B cell (primary cell): ENCODE results near the gene CETP.

Source experiments
- EZH2 ChIP-seq: IDR thresholded peaks from 2 replicates; pipeline ENCODE4 v1.6.1; 2012; ENCODE audit warnings: borderline replicate concordance, low read depth, mild to moderate bottlenecking, moderate library complexity, low read length; ENCODE audit not compliant: insufficient read depth, poor library complexity, severe bottlenecking
- TF ChIP-seq, protein P1 (sequence below): fragments of 200-600 bp; IDR thresholded peaks from one replicate; pipeline ENCODE4 v1.8.0; 2022; ENCODE audit warnings: antibody characterized with exemption, mild to moderate bottlenecking

DNA sequence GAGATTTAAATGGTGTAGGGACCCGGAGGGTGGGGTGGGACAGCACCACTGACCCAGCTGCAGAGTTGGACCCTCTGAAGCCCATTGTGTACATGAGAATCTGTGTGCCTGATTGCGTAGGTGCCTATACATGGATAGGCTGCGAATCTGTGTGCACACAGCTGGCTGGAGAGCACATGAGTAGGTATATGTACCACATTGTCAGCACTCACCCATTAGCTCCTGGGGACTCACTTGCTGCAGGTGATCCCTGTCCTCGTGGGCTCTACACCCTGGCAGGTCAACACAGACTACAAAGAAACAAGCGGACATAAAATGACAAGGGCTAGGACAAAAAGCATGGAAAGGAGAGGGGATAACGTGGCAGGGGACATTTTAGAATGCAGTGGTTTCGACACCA is 11.3 kb upstream of the CETP start:
- TF ChIP-seq, protein P1, sequence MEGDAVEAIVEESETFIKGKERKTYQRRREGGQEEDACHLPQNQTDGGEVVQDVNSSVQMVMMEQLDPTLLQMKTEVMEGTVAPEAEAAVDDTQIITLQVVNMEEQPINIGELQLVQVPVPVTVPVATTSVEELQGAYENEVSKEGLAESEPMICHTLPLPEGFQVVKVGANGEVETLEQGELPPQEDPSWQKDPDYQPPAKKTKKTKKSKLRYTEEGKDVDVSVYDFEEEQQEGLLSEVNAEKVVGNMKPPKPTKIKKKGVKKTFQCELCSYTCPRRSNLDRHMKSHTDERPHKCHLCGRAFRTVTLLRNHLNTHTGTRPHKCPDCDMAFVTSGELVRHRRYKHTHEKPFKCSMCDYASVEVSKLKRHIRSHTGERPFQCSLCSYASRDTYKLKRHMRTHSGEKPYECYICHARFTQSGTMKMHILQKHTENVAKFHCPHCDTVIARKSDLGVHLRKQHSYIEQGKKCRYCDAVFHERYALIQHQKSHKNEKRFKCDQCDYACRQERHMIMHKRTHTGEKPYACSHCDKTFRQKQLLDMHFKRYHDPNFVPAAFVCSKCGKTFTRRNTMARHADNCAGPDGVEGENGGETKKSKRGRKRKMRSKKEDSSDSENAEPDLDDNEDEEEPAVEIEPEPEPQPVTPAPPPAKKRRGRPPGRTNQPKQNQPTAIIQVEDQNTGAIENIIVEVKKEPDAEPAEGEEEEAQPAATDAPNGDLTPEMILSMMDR, result no peak
- TF ChIP-seq EZH2, result no peak
